ENCODE measurements around the gene ZDHHC17.

ZDHHC17 gene

GRCh38 chr12:76813265-76813664 lies 49.4 kb downstream of the ZDHHC17 start:
- Histone ChIP-seq H2AFZ (ENCODE audit: low read length) (no peak overlapping the region), H3K9me2 (ENCODE audit: low read depth, low read length) (no peaks in the 10 kb centered on the region), H3K4me1 (ENCODE audit: insufficient read depth, low read length, severe bottlenecking) (no peaks in the 10 kb centered on the region), H3K9me3 (ENCODE audit: low read length) (no peaks in the 10 kb centered on the region), H3K27me3 (ENCODE audit: insufficient read depth, low read length) (no peaks in the 10 kb centered on the region), H3F3A (ENCODE audit: insufficient read depth, low read length) (no peaks in the 10 kb centered on the region), H3K79me2 (ENCODE audit: insufficient read depth, low read length) (no peaks in the 10 kb centered on the region), H3K4me3 (ENCODE audit: low read depth, low read length, poor library complexity, severe bottlenecking) (no peak overlapping the region), H3K4me2 (ENCODE audit: low read length) (no peak overlapping the region), H3K9ac (ENCODE audit: low read length) (no peak overlapping the region), H4K20me1 (ENCODE audit: insufficient read depth, low read length) (no peaks in the 10 kb centered on the region), H3K36me3 (ENCODE audit: insufficient read depth, low read length) (peaks cover 30% of the 10 kb centered on the region), H3K27ac (ENCODE audit: low read depth, low read length, poor library complexity, severe bottlenecking) (no peak overlapping the region)
- no peak for TF ChIP-seq CTCF (IDR thresholded peaks at IDR 0.05; ENCODE audit: low read length)
- no peak for TF ChIP-seq EZH2 (IDR thresholded peaks at IDR 0.05; ENCODE audit: borderline replicate concordance, low read length)

- no peak for TF ChIP-seq EZH2 (IDR thresholded peaks at IDR 0.05; ENCODE audit: borderline replicate concordance, low read length)
- no peak for TF ChIP-seq CTCF (IDR thresholded peaks at IDR 0.05; ENCODE audit: low read length)
- Histone ChIP-seq H3K4me3 (ENCODE audit: low read depth, low read length, poor library complexity, severe bottlenecking) (no peak overlapping the region), H3K9me2 (ENCODE audit: low read depth, low read length) (no peaks in the 10 kb centered on the region), H3K27ac (ENCODE audit: low read depth, low read length, poor library complexity, severe bottlenecking) (no peak overlapping the region), H3K4me1 (ENCODE audit: insufficient read depth, low read length, severe bottlenecking) (no peaks in the 10 kb centered on the region), H3K4me2 (ENCODE audit: low read length) (no peak overlapping the region), H2AFZ (ENCODE audit: low read length) (no peak overlapping the region), H3K79me2 (ENCODE audit: insufficient read depth, low read length) (no peaks in the 10 kb centered on the region), H3K27me3 (ENCODE audit: insufficient read depth, low read length) (no peaks in the 10 kb centered on the region), H3F3A (ENCODE audit: insufficient read depth, low read length) (no peaks in the 10 kb centered on the region), H3K36me3 (ENCODE audit: insufficient read depth, low read length) (peaks cover 30% of the 10 kb centered on the region), H3K9me3 (ENCODE audit: low read length) (no peaks in the 10 kb centered on the region), H4K20me1 (ENCODE audit: insufficient read depth, low read length) (no peaks in the 10 kb centered on the region), H3K9ac (ENCODE audit: low read length) (no peak overlapping the region)
Observed at GRCh38 chr12:76813972-76814371, 50.1 kb downstream of the ZDHHC17 start.

- H3K9me2 ChIP-seq (ENCODE audit: low read depth, low read length): no peaks in the 10 kb centered on the region
- no peak overlapping the region for H3K4me2 ChIP-seq (ENCODE audit: low read length)
- H3K4me1 ChIP-seq (ENCODE audit: insufficient read depth, low read length, severe bottlenecking): no peaks in the 10 kb centered on the region
- H4K20me1 ChIP-seq (ENCODE audit: insufficient read depth, low read length): no peaks in the 10 kb centered on the region
- no peak overlapping the region for H3K9ac ChIP-seq (ENCODE audit: low read length)
- no peaks in the 10 kb centered on the region; the same call in 1 of the 2 replicates for H3F3A ChIP-seq (ENCODE audit: insufficient read depth, low read length)
- H3K4me3 ChIP-seq (ENCODE audit: low read depth, low read length, poor library complexity, severe bottlenecking): no peak overlapping the region
- no peak overlapping the region for H3K27ac ChIP-seq (ENCODE audit: low read depth, low read length, poor library complexity, severe bottlenecking)
- H3K27me3 ChIP-seq (ENCODE audit: insufficient read depth, low read length): no peaks in the 10 kb centered on the region
- H3K36me3 ChIP-seq (ENCODE audit: insufficient read depth, low read length): peaks cover 21% of the 10 kb centered on the region
- TF ChIP-seq CTCF (IDR thresholded peaks at IDR 0.05; ENCODE audit: low read length): peak; percentile 51
- TF ChIP-seq EZH2 (IDR thresholded peaks at IDR 0.05; ENCODE audit: borderline replicate concordance, low read length): no peak
- H3K79me2 ChIP-seq (ENCODE audit: insufficient read depth, low read length): no peaks in the 10 kb centered on the region
- no peak overlapping the region for H2AFZ ChIP-seq (ENCODE audit: low read length)
- no peaks in the 10 kb centered on the region for H3K9me3 ChIP-seq (ENCODE audit: low read length)
Observed at GRCh38 chr12:76820888-76821482, 57.1 kb downstream of the ZDHHC17 start.
